GM23338 (cell line): ENCODE measurements around the gene UNC13A. TPM values are rescaled to one million over a fixed set of nuclear protein-coding genes. Genes with fewer than 3 reads are reported as not detected.

Experiments
- ATAC-seq: fragments of 200-7000 bp; cut with Tn5 transposase; 3 replicates; pipeline ENCODE4 v1.9.1; 2020
- DNase-seq: peaks from one replicate; pipeline ENCODE4 v3.0.0-alpha.2; 2015; ENCODE audit warnings: low spot score
- H2AFZ ChIP-seq: fragments of 200-600 bp; sonication (generic); 2 replicates; pipeline ENCODE4 v1.8.0; 2016; ENCODE audit warnings: antibody characterized with exemption, mild to moderate bottlenecking, moderate library complexity
- H3F3A ChIP-seq: fragments of 200-600 bp; sonication (generic); replicated peaks from 2 replicates; pipeline ENCODE4 v1.8.0; 2017; ENCODE audit warnings: antibody characterized with exemption, mixed run types, low read depth
- H3K27ac ChIP-seq: fragments of 200-600 bp; sonication (generic); 2 replicates; pipeline ENCODE4 v1.6.1; 2016; ENCODE audit warnings: low read depth
- H3K27me3 ChIP-seq: fragments of 200-600 bp; sonication (generic); 2 replicates; pipeline ENCODE4 v1.8.0; 2016; ENCODE audit warnings: mild to moderate bottlenecking, mixed run types, moderate library complexity; ENCODE audit not compliant: insufficient read depth
- H3K36me3 ChIP-seq: fragments of 200-600 bp; sonication (generic); 2 replicates; pipeline ENCODE4 v1.8.0; 2016; ENCODE audit warnings: mild to moderate bottlenecking; ENCODE audit not compliant: insufficient read depth
- H3K4me1 ChIP-seq: fragments of 200-600 bp; sonication (generic); 2 replicates; pipeline ENCODE4 v1.8.0; 2016; ENCODE audit warnings: mild to moderate bottlenecking, moderate library complexity; ENCODE audit not compliant: insufficient read depth
- H3K4me2 ChIP-seq: fragments of 200-600 bp; sonication (generic); 2 replicates; pipeline ENCODE4 v1.7.1; 2017; ENCODE audit warnings: mixed run types
- H3K4me3 ChIP-seq: fragments of 200-600 bp; sonication (generic); 2 replicates; pipeline ENCODE4 v1.6.1; 2016; ENCODE audit warnings: mixed run types
- H3K79me2 ChIP-seq: fragments of 200-600 bp; sonication (generic); replicated peaks from 2 replicates; pipeline ENCODE4 v1.8.0; 2017; ENCODE audit warnings: mild to moderate bottlenecking; ENCODE audit not compliant: insufficient read depth
- H3K9me2 ChIP-seq: fragments of 200-600 bp; sonication (generic); 2 replicates; pipeline ENCODE4 v1.8.0; 2017; ENCODE audit not compliant: insufficient read depth
- H4K20me1 ChIP-seq: fragments of 200-600 bp; sonication (generic); replicated peaks from 2 replicates; pipeline ENCODE4 v1.8.0; 2017; ENCODE audit warnings: mild to moderate bottlenecking; ENCODE audit not compliant: insufficient read depth
- H3K27ac Mint-ChIP-seq: 2 replicates; pipeline ENCODE4 v1.8.0; 2020; ENCODE audit warnings: inconsistent platforms, mild to moderate bottlenecking, moderate library complexity, mixed read lengths
- H3K27me3 Mint-ChIP-seq: 3 replicates; pipeline ENCODE4 v1.8.0; 2022; ENCODE audit warnings: low read depth, mild to moderate bottlenecking, moderate library complexity, mixed read lengths, inconsistent platforms; ENCODE audit not compliant: insufficient read depth, poor library complexity
- H3K36me3 Mint-ChIP-seq: 3 replicates; pipeline ENCODE4 v1.8.0; 2021; ENCODE audit warnings: low read depth, mild to moderate bottlenecking, inconsistent platforms, moderate library complexity, mixed read lengths
- H3K4me1 Mint-ChIP-seq: 3 replicates; pipeline ENCODE4 v1.8.0; 2020; ENCODE audit warnings: mild to moderate bottlenecking, inconsistent platforms, mixed read lengths
- H3K4me3 Mint-ChIP-seq: 3 replicates; pipeline ENCODE4 v1.8.0; 2021; ENCODE audit warnings: moderate library complexity, mild to moderate bottlenecking, inconsistent platforms, mixed read lengths
- H3K9me3 Mint-ChIP-seq: 3 replicates; pipeline ENCODE4 v1.8.0; 2020; ENCODE audit warnings: moderate library complexity, mild to moderate bottlenecking, inconsistent platforms, mixed read lengths
- CTCF ChIP-seq, 2 experiments: fragments of 200-600 bp in 1 of 2; sonication (generic) in 1 of 2; conservative IDR thresholded peaks; 2 replicates each; pipeline versions ENCODE4 v1.5.1 to v1.6.1; 2016 to 2017; ENCODE audit warnings: antibody characterized with exemption in 2 of 2, low read depth in 2 of 2, mild to moderate bottlenecking in 2 of 2, moderate library complexity in 1 of 2
- EZH2 ChIP-seq: fragments of 200-600 bp; sonication (generic); IDR thresholded peaks from one replicate; pipeline ENCODE4 v1.8.0; 2017; ENCODE audit warnings: antibody characterized with exemption, mild to moderate bottlenecking, low read depth; ENCODE audit not compliant: unreplicated experiment
- EZH2phosphoT487 ChIP-seq: fragments of 200-600 bp; sonication (generic); IDR thresholded peaks from one replicate; pipeline ENCODE4 v1.8.1; 2018; ENCODE audit warnings: antibody characterized with exemption; ENCODE audit not compliant: unreplicated experiment
- JUNB ChIP-seq: IDR thresholded peaks from one replicate; pipeline ENCODE4 v1.6.1; 2016; ENCODE audit warnings: antibody characterized with exemption; ENCODE audit not compliant: unreplicated experiment
- NANOG ChIP-seq: IDR thresholded peaks from 2 replicates; pipeline ENCODE4 v1.6.1; 2016; ENCODE audit warnings: antibody characterized with exemption, borderline replicate concordance
- POLR2AphosphoS5 ChIP-seq: IDR thresholded peaks from 2 replicates; pipeline ENCODE4 v1.6.1; 2016; ENCODE audit warnings: antibody characterized with exemption, low read depth
- REST ChIP-seq: IDR thresholded peaks from one replicate; pipeline ENCODE4 v1.6.1; 2018; ENCODE audit warnings: antibody characterized with exemption; ENCODE audit not compliant: unreplicated experiment
- STAT1 ChIP-seq: IDR thresholded peaks from one replicate; pipeline ENCODE4 v1.6.1; 2016; ENCODE audit warnings: antibody characterized with exemption; ENCODE audit not compliant: unreplicated experiment
- ZNF114 ChIP-seq: fragments of 250-450 bp; sonication (Bioruptor Pico); IDR thresholded peaks from 2 replicates; pipeline ENCODE4 v1.5.0; 2020; ENCODE audit warnings: mild to moderate bottlenecking, moderate library complexity
- ZNF331 ChIP-seq: fragments of 250-450 bp; sonication (Bioruptor Pico); IDR thresholded peaks from 2 replicates; pipeline ENCODE4 v1.5.0; 2020; ENCODE audit warnings: low read depth, mild to moderate bottlenecking, moderate library complexity
- polyA plus RNA-seq: library from polyadenylated mRNA; unstranded; fragments of >200 nt; fragmentation: Nextera tagmentation; extraction: Ambion mirVana; gene quantifications from 2 replicates; pipeline ENCODE4 v1.2.1, GENCODE V29; 2016
- total RNA-seq: library from RNA; depleted of rRNA; stranded (reverse); fragments of >200 nt; shearing (Covaris generic); gene quantifications from 2 replicates; pipeline ENCODE4 v1.2.3, GENCODE V29; 2014
- TF ChIP-seq, protein P1 (sequence below): IDR thresholded peaks from 2 replicates; pipeline ENCODE4 v1.6.1; 2016; ENCODE audit warnings: antibody characterized with exemption

UNC13A gene
- total and polyA plus RNA-seq, 2 experiments from 2014 or later, result 9.5 to 30.4 TPM

DNA sequence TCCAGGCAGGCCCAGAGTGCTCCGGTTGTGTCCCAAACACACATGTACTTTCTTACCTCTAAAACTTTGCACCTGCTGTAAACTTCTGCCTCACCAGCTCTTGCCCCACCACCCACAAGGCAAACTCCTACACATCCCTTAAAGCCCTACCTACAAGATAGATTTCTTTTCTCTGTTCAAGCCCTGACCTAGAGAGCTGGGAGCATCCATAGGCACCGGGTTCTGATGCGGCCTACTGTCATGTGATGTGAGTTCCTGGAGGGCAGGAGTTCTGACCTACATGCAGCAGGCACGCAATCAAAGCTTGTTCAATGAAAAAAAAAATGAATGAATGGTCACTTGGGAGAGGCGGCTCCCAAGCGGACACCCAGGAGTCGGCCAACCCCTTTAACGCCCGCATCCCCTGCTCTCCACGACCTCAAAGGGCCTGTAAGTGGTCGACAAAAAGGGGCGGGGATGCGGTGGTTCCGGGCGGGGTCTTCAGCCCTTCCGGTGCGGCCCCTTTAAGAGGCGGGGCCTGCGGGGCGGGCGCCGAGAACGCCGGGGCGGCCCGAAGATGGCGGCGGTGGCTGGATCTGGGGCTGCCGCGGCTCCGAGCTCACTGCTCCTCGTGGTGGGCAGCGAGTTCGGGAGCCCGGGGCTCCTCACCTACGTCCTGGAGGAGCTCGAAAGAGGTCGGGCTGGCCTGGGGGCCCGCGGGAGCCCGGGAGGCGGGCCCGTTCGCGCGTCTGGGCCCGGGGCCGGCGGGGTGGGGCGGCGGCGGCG, 31.0 kb upstream of the UNC13A start, which contains the start of gene MAP1S:
MAP1S (plus strand) TSS at position 534 of the 765 bp plus-strand sequence; CDS start at position 557, 23 bp downstream.
- DNase-seq (peak; percentile 95), ATAC-seq (peak; percentile 93)
- Histone ChIP-seq H3K36me3 (no peaks in the 10 kb centered on the region), H3K27ac (peak within 1 kb of the TSS; percentile 66; the same call in 1 of the 2 replicates), H3K4me1 (peaks cover 14% of the 10 kb centered on the region; the same call in 1 of the 2 replicates), H3F3A (0 out of 2 replicates have a peak, but pooled peaks cover 5% of the 10 kb centered on the region), H3K9me2 (no peaks in the 10 kb centered on the region), H4K20me1 (peaks cover 18% of the 10 kb centered on the region), H2AFZ (peak within 1 kb of the TSS; percentile 94; the same call in 1 of the 2 replicates), H3K27me3 (no peaks in the 10 kb centered on the region), H3K4me2 (peak within 1 kb of the TSS; percentile 94), H3K4me3 (peak within 1 kb of the TSS; percentile 91), H3K79me2 (peaks cover 32% of the 10 kb centered on the region)
- H3K4me1 Mint-ChIP-seq, result peaks cover 29% of the 10 kb centered on the region
- H3K9me3 Mint-ChIP-seq, result no peaks in the 10 kb centered on the region
- peaks cover 7% of the 10 kb centered on the region for H3K27me3 Mint-ChIP-seq
- TF ChIP-seq ZNF114, result no peak
- 0 out of 2 replicates have a peak, but pooled peaks have one; percentile 11 for TF ChIP-seq NANOG
- no peak for TF ChIP-seq JUNB
- TF ChIP-seq ZNF331 (CRISPR knock-in tag), result no peak
- TF ChIP-seq EZH2, result no peak
- TF ChIP-seq STAT1, result no peak
- TF ChIP-seq, protein P1, sequence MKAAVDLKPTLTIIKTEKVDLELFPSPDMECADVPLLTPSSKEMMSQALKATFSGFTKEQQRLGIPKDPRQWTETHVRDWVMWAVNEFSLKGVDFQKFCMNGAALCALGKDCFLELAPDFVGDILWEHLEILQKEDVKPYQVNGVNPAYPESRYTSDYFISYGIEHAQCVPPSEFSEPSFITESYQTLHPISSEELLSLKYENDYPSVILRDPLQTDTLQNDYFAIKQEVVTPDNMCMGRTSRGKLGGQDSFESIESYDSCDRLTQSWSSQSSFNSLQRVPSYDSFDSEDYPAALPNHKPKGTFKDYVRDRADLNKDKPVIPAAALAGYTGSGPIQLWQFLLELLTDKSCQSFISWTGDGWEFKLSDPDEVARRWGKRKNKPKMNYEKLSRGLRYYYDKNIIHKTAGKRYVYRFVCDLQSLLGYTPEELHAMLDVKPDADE, result 0 out of 2 replicates have a peak, but pooled peaks have one; percentile 28
- no peak for TF ChIP-seq EZH2phosphoT487
- TF ChIP-seq POLR2AphosphoS5, result peak; percentile 90
- no peak for TF ChIP-seq CTCF (conservative IDR thresholded peaks at IDR 0.05; ENCODE audit: low read depth in 2 of 2)
- TF ChIP-seq REST, result no peak
- H3K36me3 Mint-ChIP-seq, result peaks cover 20% of the 10 kb centered on the region
- peak within 1 kb of the TSS; percentile 71 for H3K27ac Mint-ChIP-seq
- peak within 1 kb of the TSS; percentile 83 for H3K4me3 Mint-ChIP-seq
